HL-60 (cell line): ENCODE measurements around the gene COL4A2.

Experiments used
- DNase-seq, 2 experiments: peaks; one replicate each; pipeline ENCODE4 v3.0.0-alpha.2; 2010 to 2020; ENCODE audit warnings: low read depth in 1 of 2, low spot score in 1 of 2
- H3K27ac ChIP-seq: fragments of 250-450 bp; sonication (Bioruptor Pico); replicated peaks from 2 replicates; pipeline ENCODE4 v1.5.1; 2020; ENCODE audit warnings: mild to moderate bottlenecking, moderate library complexity
- H3K27me3 ChIP-seq: fragments of 250-450 bp; sonication (Bioruptor Pico); 2 replicates; pipeline ENCODE4 v1.5.1; 2021; ENCODE audit warnings: mild to moderate bottlenecking, moderate library complexity; ENCODE audit not compliant: insufficient read depth, poor library complexity, severe bottlenecking
- H3K4me3 ChIP-seq: replicated peaks from 2 replicates; pipeline ENCODE4 v1.5.1; 2011; ENCODE audit warnings: mild to moderate bottlenecking, control low read depth, low read length; ENCODE audit not compliant: insufficient read depth
- CTCF ChIP-seq: IDR thresholded peaks from one replicate; pipeline ENCODE4 v1.5.1; 2011; ENCODE audit warnings: low read length, control low read depth, inconsistent platforms; ENCODE audit not compliant: insufficient read depth
- GABPA ChIP-seq: IDR thresholded peaks from 2 replicates; pipeline ENCODE4 v1.6.1; 2012; ENCODE audit warnings: low read depth
- POLR2AphosphoS5 ChIP-seq: IDR thresholded peaks from 2 replicates; pipeline ENCODE4 v1.6.1; 2012; ENCODE audit warnings: low read depth
- REST ChIP-seq: IDR thresholded peaks from 2 replicates; pipeline ENCODE4 v1.6.1; 2012; ENCODE audit warnings: low read depth; ENCODE audit not compliant: insufficient replicate concordance
- SPI1 ChIP-seq: IDR thresholded peaks from 2 replicates; pipeline ENCODE4 v1.6.1; 2012; ENCODE audit warnings: low read depth, mild to moderate bottlenecking, borderline replicate concordance

The COL4A2 gene

GRCh38 chr13:110554946-110555345, 247.9 kb downstream of the COL4A2 start:
- Histone ChIP-seq H3K27ac (no peak overlapping the region; the same call in 1 of the 2 replicates), H3K4me3 (no peak overlapping the region), H3K27me3 (no peaks in the 10 kb centered on the region)
- DNase-seq: no peak
- TF ChIP-seq GABPA (no peak), POLR2AphosphoS5 (no peak), SPI1 (no peak), REST (no peak), CTCF (no peak)

- TF ChIP-seq GABPA: no peak
- no peak for TF ChIP-seq REST
- TF ChIP-seq SPI1: peak; percentile 78; the same call in 1 of the 2 replicates
- TF ChIP-seq POLR2AphosphoS5: peak; percentile 68
- TF ChIP-seq CTCF: no peak
- H3K4me3 ChIP-seq: no peak overlapping the region
- no peaks in the 10 kb centered on the region for H3K27me3 ChIP-seq
- peak; percentile 57 to 93 for DNase-seq
- H3K27ac ChIP-seq: peak overlapping the region; percentile 58
Measured at GRCh38 chr13:110555601-110556223, 248.6 kb downstream of the COL4A2 start.

GRCh38 chr13:110556224-110556606, 249.1 kb downstream of the COL4A2 start:
- Histone ChIP-seq H3K27ac (peak overlapping the region; percentile 58), H3K4me3 (no peak overlapping the region), H3K27me3 (no peaks in the 10 kb centered on the region)
- no peak for DNase-seq
- TF ChIP-seq SPI1 (no peak), REST (no peak), POLR2AphosphoS5 (no peak), CTCF (no peak), GABPA (no peak)
